IMR-90 (cell line): Measurements from ENCODE around the gene UCK2.

ENCODE experiments used
- BHLHE40 ChIP-seq: fragments of 150-350 bp; IDR thresholded peaks from 2 replicates; pipeline ENCODE4 v1.6.1; 2016; ENCODE audit warnings: mild to moderate bottlenecking, low read depth, low read length
- CTCF ChIP-seq: conservative IDR thresholded peaks from 2 replicates; pipeline ENCODE4 v1.5.1; 2012; ENCODE audit warnings: mild to moderate bottlenecking, low read depth, low read length, improper control_type of control experiment
- FOS ChIP-seq: fragments of 150-350 bp; IDR thresholded peaks from 2 replicates; pipeline ENCODE4 v1.6.1; 2016; ENCODE audit warnings: low read depth, low read length
- MAFK ChIP-seq: IDR thresholded peaks from 2 replicates; pipeline ENCODE4 v1.6.1; 2012; ENCODE audit warnings: low read depth, low read length, improper control_type of control experiment
- MAZ ChIP-seq: IDR thresholded peaks from 2 replicates; pipeline ENCODE4 v1.6.1; 2012; ENCODE audit warnings: low read depth, mild to moderate bottlenecking, low read length, improper control_type of control experiment, moderate library complexity, borderline replicate concordance
- POLR2A ChIP-seq: IDR thresholded peaks from 2 replicates; pipeline ENCODE4 v1.6.1; 2012; ENCODE audit warnings: mild to moderate bottlenecking, low read depth, low read length
- RAD21 ChIP-seq: IDR thresholded peaks from 2 replicates; pipeline ENCODE4 v1.6.1; 2012; ENCODE audit warnings: low read length, improper control_type of control experiment
- RFX5 ChIP-seq: IDR thresholded peaks from 2 replicates; pipeline ENCODE4 v1.8.0; 2012; ENCODE audit warnings: low read depth, mild to moderate bottlenecking, low read length, moderate library complexity
- SMC3 ChIP-seq: fragments of 150-350 bp; IDR thresholded peaks from 2 replicates; pipeline ENCODE4 v1.6.1; 2016; ENCODE audit warnings: low read depth, mild to moderate bottlenecking, antibody characterized with exemption, low read length, moderate library complexity

GRCh38 chr1:165865633-165866340 is 38.4 kb downstream of the UCK2 start:
- TF ChIP-seq CTCF (no peak), POLR2A (no peak), FOS (no peak), BHLHE40 (no peak), RAD21 (no peak), MAFK (no peak), RFX5 (no peak), SMC3 (no peak), MAZ (no peak)
